Esophagus mucosa (tissue), 1 donor: Measurements from ENCODE around the gene APOLD1. TPM values are rescaled to one million over a fixed set of nuclear protein-coding genes. Genes with fewer than 3 reads are reported as not detected.
"Not testable (repeated sequence)": the region's sequence is repeated elsewhere in the genome, so short reads cannot be mapped to it uniquely, and the experiment has no call there.

ENCODE experiments used
- ATAC-seq: fragments of 200-7000 bp; cut with Tn5 transposase; one replicate; pipeline ENCODE4 v1.9.1; 2020
- total RNA-seq: library from RNA; stranded (reverse); gene quantifications from one replicate; pipeline ENCODE4 v1.2.4, GENCODE V29; 2023
- donor health status: DM: yes; HTN: yes; CAD: no.

APOLD1 gene
- total RNA-seq, 1 donor from 2014 or later = 3.1 TPM

DNA sequence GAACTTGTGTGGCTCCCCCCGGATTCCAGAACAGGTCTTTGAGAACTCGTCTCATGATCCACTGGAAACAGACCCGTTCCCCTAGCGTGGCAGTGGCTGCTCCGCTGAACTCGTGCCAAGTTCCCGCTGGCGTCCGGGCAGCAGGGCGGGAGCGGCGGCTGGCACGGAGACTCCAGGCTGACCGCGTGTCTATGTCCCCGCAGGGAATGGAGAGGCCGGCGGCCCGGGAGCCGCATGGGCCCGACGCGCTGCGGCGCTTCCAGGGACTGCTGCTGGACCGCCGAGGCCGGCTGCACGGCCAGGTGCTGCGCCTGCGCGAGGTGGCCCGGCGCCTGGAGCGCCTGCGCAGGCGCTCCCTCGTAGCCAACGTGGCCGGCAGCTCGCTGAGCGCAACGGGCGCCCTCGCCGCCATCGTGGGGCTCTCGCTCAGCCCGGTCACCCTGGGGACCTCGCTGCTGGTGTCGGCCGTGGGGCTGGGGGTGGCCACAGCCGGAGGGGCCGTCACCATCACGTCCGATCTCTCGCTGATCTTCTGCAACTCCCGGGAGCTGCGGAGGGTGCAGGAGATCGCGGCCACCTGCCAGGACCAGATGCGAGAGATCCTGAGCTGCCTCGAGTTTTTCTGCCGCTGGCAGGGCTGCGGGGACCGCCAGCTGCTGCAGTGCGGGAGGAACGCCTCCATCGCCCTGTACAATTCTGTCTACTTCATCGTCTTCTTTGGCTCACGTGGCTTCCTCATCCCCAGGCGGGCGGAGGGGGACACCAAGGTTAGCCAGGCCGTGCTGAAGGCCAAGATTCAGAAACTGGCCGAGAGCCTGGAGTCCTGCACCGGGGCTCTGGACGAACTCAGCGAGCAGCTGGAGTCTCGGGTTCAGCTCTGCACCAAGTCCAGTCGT is 1.5 kb downstream of the APOLD1 start:
- peak; percentile 91 for ATAC-seq

DNA sequence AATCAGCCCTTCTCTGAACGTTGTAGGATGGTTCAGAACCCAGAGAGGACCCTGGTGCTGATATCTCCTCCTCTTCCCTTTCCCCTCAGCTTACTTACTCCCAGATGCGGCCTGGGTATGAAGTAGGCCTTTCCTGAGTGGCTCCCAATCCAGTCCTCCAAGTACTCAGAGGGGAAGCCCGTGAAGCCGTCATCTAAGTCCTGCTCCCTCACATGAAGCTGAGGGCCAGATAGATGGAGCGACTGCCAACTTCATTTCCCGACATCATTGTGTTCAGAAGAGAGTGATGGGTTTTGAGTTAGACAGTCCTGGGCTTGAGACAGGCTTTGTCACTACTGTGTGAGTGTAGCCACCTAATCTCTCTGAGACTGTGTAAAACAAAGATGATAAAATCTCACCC is 2.7 kb downstream of the APOLD1 start:
- ATAC-seq = no peak

DNA sequence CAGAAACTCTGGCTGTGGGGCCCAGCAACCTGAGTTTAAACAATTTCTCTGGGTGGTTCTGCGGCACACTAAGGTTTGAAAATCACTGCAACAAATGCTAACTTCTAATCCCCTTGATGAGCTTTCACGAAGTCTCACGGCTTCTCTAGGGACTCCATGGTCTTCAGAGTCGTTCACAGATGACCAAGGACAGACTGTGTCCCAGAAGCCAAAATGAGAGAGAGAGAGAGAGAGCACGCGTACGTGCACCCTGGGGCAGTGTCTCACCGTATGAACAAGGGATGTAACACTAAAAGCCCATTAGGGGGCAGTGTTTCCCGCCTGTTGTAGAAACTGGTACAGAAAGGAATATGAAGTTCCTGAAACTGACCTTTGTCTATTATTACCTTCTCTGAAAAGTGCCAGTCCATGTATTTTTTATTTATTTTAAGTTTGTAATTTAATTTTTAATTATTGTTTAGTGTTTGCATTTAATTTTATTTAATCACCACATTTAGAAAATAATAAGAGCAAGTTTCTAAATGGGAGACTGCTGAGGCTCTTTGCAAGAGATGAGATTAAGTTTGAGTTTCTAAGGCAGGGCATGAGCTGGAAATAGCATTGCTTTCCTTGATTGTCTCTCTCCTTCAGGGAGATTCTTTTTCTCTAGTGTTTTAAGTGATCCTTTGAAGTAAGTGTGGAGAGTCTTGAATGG is 3.4 kb downstream of the APOLD1 start:
- ATAC-seq = peak; percentile 74

DNA sequence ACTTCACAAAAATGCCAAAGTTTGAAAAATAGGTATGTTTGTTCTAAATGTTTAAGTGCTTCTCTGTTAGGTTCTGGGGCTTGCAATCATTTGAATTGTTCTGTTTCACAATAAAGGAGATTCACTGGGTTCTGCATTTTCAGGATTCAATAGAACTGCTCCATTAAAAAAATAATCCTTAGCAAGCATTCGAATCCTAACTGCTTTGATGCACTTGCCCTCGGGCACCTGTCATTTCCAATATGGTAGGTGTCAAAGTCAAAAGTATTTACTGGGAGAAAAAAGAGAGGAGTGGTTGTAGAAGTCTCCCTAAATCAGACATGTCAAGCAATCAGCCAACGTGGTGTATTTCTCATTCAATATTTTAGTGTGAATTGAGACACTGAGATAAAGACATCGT is 5.5 kb downstream of the APOLD1 start:
- ATAC-seq = no peak

DNA sequence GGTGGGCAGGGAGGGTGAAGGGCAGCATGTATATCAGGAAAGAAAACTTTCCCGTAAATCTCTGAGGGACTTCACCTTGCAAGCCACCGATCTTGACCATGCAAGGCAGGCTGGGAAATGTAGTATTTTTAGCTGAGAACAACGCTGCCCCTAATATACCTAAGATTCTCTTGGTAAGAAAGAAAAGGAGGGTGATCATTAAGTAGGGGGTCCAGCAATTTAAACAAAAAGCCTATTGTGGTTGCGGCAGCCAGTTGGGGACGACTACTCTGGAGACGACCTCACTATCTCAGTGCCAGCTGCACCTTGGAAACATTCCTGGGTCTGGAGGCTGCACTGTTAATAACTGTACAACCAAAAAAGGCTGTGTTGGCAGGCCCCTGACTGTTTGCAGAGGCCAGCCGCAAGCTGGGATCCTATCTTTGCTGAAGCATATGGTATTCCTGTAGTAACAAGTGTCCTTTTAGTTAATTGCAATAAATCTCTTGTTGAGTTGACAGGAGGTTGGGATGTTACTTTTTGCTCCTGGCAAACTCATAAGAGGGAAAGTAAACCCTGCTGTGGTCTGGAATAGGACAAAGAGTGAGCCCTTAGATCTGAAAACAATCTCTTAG is 6.4 kb downstream of the APOLD1 start:
- peak; percentile 11 for ATAC-seq

DNA sequence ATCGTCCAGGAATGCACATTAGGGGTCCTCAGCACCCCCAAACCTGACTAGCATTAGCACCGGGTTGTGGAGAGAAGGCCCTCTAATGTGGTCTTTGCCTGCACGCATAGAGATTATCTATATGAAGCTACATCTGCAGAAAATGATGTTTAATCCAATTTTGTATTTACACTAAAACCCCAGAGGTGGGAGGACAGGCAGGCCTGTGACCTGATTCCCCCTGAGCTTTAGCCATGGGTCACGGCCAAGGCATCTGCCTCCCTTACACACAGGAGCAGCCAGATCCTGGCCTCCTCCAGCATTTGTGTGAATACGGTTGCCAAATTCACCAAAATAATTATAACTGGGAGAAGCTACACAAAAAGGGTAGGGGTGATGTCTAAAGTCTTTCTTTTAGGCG is 7.0 kb downstream of the APOLD1 start:
- no peak for ATAC-seq

DNA sequence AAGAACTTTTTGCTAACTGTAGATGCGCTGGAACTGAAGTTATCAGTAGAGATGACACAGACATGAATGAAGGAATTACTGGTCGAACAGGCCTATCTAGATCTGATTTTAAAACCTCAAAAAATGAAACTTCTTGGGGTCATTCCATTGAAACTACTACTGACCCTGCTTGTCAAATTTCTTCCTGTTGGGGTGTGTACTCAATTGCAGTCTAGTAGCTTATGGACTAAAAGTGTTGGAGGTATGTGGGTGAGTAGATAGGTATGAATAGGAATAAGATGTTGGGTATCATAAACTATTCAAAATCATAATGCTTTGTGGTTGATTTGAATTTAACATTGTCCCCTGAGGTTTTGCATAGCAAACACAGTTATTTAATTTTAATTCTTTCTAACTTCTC is 9.2 kb downstream of the APOLD1 start:
- peak; percentile 49 for ATAC-seq

DNA sequence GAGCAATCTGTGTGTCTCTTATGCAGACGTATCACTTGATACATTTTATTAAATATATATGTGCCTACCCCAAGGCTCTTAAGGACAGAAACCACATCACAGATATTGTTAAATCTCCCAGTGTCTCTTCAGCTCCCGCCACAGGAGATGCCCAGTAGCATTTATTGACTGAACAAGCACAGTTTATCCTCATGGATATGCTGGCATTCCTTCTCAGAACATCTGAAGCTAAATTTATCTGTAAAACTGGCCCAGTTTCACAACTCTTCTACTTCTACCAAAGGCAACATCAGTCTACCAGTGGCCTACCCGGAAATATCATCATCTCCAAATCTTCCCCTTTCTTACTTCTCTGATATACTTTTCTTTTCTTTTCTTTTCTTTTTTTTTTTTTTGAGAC is 10.7 kb downstream of the APOLD1 start:
- ATAC-seq = no peak

DNA sequence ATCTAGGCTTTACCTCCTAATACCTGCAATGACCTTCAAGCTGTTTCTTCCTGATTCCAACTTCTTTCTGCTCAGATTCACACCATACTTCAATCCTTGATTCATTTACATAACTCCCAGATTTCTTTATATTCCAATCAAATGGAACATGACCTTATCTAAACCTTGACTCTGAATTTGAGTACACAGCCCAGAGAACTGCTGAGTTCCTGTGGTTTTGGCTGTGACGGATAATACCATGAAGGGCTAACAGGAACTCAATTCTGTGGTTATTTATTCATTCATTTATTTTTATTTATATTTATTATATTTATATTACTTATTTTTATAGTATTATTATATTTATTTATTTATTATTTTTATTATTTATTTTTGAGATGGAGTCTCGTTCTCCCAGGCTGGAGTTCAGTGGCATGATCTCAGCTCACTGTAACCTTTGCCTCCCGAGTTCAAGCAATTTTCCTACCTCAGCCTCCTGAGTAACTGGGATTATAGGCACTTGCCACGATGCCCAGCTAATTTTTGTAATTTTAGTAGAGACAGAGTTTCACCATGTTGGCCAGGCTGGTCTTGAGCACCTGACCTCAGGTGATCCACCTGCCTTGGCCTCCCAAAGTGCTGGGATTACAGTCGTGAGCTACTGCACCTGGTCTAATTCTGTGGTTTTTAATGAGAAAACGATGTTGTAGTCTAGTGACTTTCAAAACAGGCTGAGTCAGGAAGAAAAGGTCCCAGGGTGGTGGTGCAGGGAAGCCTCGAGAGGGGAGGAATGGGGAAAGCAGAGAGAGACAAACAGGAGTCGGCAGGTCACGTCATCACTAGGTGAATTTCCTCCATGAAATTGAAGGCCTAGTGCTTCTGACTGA is 11.7 kb downstream of the APOLD1 start:
- ATAC-seq = no peak

DNA sequence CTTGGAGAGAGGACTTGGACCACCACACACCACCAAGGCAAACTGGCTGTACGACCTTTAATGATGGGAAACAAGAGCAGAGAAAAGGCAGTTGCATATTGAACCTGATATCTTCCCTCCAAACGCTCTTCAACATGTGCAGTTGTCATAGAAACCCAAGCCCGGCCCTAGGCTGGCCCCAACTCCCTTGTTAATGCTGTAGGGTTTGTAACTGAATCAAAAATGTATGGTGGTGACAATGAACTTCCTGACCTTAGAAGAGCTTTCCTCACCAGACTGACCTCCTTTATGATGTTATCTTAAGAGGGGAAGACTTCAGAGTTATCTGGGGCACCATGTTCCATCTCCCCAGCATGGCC is 12.3 kb downstream of the APOLD1 start:
- ATAC-seq = no peak

DNA sequence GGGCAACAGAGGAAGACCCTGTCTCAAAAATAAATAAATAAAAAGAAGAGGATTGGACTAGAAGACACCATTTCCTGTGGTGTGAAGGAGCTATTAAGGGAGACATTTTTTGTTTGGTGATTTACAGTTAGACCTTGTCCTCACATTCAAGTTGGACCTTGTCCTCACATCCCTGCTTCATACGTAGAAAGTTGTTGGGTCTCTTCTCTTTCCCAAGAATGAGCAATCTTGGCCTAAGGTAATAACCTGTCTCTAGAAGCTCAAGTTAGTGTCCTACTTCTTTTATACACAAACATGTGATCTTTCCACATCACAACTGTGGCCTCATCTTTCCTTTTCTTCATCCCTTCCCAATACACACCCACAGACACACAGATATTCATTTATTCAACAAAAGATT is 13.0 kb downstream of the APOLD1 start:
- ATAC-seq = no peak

DNA sequence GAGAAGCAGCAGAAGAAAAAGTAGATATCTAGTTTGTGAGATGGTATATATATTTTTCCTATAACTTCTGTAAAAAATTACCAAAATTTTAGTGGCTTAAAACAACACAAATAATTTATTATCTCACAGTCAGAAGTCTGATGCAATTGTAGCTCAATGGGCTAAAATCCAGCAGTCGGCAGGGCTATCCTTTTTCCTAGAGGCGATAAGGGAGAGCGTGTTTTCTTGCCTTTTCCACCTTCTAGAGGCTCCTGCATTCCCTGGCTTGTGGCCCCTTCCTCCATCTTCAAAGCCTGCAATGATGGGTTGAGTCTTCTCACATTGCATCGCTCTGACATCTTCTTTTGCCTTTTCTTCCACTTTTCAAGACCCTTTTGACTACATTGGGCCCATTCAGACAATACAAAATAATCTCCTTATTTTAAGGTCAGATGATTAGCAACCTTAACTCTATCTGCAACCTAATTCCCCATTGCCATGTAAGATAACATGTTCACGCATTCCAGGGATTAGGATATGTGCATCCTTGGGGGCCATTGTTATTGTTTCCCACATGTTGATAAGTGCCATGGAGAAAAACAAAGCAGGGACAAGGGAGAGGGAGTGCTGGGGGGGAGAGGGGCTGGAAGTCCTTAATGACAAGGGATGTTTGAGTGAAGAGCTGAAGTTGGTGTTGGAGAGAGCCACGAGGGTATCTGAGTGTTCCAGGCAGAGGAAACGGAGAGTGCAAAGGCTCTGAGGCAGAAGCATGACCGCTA is 13.9 kb downstream of the APOLD1 start:
- no peak for ATAC-seq

DNA sequence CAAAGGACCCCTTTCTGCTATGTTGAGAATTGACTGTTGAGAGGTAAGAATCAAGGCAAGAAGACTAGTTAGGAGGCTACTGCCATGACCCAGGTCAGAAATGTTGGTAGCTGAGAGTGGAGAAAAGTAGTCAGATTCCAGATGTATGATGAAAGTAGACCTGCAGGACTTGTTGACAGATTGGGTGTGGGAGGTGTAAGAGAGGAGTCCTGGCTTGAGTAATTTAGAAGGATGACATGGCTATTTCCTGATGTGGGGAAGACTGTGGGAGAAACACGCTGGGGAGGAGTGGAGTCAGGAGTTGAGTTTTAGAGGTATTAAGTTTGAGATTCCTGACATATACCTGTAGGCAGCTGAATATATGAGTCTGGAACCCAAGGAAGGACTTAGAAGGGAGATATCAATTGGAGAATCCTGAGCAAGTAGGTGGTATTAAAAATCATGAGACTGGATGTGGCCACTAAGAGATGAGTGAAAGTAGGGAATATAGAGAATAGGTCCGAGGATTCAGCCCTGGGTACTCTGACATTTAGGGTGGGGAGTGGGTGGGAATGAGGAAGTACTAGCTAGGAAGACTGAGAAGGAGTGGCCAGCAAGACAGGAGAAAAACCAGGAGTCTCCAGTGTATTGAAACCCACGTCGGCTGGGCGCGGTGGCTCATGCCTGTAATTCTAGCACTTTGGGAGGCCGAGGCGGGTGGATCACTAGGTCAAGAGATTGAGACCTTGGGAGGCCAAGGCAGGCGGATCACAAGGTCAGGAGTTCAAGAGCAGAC is 15.1 kb downstream of the APOLD1 start:
- ATAC-seq = peak; percentile 42

DNA sequence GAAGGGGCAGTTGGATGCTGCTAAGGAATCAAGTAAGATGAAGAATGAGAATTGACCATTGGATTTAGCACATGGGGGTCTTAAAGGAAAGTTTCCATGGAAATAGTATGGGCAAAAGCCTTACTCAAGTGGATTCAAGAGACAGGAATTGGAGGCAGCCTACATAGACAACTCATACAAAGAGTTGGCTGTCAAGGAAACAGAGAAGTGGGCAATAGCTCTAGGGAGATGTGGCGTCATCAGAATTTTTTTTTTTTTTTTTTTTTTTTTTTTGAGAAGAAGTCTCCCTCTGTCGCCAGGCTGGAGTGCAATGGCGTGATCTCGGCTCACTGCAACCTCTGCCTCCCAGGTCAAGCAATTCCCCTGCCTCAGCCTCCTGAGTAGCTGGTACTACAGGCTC is 16.2 kb downstream of the APOLD1 start:
- ATAC-seq = not testable (repeated sequence)

DNA sequence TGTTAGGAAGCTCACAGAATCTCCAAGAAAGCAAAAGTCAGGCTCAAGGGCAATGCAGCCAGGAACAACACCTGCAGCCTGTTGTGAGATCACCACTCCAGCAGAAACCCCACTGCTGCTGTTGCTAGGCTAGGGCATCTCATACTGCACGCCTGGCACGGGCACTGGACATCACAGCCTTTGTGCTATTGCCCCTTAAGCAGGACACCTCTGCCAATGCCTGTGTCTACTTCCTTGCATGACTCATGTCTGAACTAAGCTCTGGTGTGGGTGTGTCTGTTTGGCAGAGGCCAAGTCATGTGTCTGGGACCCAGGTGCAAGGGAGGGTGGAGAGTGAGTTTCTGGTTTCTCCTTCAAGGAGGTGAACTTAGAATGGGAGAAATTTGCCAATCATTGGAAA is 17.7 kb downstream of the APOLD1 start:
- peak; percentile 93 for ATAC-seq

DNA sequence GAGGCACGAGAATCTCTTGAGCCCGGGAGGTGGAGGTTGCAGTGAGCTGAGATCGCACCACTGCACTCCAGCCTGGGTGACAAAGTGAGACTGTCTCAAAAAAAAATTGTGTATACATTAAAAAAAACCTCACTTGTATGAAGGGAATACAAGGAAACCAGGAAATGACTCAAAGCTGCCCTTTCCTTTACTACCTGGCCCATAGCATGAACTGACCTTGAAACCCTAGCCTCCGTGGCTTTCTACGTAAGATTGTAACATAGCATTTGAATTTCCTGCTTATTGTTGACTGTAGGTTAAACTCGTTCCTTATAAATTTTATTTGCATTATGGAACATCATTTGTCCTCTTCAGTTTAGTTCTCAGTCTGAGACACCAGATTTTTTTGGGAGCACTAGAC is 18.6 kb downstream of the APOLD1 start:
- ATAC-seq = peak; percentile 56

DNA sequence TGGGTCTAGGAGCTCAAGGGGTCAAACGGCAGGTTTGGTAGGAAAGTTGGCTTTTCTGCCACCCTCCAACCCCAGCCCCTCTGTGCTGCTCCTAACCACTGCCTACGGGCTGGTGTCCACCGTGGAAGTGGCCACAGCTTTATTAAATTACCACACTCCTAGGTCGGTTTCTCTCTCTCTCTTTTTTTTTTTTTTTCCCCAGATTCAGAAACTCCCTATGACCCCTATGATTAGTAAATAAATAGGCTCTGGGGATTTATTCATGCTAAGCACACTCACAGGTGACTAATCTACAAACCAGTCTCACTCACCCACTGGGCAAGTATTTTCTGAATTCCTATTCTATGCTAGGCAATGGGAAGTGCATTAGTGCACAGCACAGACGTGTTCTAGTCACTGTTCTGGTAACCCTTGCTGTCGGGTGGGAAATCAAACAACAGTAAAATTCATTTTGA is 19.0 kb downstream of the APOLD1 start:
- ATAC-seq = peak; percentile 84

DNA sequence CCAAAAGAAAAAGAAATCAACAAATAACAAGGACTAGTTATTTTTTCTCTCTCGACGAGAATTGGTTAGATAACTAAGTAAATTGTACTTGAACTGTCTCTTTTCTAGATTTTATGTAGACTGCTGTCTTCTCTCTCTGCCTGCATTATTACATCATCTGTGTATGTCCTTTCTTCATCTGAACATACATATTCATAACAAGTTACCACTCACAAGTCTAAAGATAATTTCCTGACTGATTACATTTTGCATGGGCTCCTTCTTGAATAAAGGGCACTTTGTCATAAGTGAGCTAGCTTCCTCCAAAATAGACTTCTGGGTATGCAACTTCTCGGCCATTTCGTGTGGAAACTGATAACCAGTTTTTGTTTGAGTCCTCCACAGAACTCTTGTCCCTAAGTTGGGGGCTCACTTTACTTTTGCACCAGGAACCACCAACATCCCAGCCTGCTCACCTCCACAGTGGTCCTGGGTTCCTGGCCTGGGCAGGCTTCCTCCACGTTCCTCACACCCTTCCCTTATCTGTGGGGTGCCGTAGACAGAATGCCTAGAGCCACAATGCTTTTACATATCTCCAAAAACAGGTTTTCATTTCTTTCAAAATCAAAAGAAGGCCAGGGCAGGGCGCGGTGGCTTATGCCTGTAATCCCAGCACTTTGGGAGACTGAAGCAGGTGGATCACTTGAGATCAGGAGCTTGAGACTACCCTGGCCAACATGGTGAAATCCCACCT is 21.5 kb downstream of the APOLD1 start:
- no peak for ATAC-seq

DNA sequence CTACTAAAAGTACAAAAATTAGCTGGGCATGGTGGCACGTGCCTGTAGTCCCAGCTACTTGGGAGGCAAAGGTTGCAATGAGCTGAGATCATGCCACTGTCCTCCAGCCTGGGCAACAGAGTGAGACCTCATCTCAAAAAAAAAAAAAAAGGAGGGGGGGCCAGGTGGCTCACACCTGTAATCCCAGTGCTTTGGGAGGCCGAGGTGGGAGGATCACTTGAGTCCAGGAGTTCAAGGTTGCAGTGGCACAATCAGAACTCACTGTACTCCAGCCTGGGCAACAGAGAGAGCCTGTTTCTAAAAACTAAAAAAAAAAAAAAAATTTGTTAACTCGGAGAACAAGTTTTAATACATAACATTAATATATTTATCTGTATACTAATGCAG is 22.1 kb downstream of the APOLD1 start:
- ATAC-seq = not testable (repeated sequence)

DNA sequence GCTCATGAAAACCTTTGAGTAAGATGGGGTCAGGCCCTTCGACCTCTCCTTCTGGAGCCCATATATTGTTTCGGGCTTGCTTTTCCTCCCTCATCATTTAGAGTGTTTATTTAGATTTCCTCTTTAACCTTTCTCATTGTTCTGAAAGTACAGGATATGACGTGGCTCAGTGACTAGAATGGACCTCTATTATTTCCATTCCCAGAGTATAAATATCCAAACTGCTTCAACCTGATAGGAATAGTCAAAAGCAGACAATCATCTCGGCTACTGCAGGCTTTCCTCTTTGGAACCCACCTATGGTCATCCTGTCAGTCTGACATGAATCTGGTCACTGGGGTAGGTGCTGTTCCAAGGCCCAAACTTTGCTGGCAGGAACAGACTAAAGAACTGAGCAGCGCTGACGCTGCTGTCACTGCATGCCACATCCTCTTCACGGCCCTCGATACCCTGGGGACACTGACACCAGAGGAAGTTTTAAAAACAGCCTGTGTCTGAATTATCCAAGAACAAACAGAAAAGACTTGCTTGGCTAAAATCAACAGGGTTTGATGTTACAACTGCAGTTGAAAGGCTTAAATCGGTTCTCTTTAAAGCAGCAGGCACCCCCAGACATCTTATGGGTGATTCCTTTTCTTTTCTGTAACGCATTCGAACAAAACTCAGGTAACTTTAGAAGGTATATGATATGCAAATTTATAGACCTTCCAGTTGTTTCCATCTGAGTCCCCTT is 22.7 kb downstream of the APOLD1 start:
- ATAC-seq = no peak
